Measurements from ENCODE around the gene ERG28.
"Not testable (repeated sequence)": the region's sequence is repeated elsewhere in the genome, so short reads cannot be mapped to it uniquely, and the experiment has no call there.

The ERG28 gene

DNA sequence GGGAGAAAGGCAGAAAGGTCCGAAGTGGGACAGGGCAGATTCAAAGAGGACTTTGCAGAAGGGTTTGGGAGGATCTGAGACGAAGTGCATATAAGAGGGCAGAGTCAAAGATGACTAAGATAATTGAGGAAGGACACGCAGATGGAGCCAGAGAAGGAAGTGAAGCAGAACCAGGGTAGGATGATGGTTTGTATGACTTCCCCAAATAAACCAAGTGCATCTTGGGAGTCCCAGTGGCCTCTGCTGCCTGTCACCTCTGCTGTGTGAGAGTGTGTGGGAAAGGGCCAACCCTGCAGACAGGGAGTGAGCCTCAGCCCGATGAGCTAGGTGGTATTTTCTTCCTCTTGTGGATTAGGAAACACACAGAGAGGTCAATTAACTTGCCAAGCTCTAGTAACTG, 45.5 kb downstream of the ERG28 start:
- no peak for DNase-seq

DNA sequence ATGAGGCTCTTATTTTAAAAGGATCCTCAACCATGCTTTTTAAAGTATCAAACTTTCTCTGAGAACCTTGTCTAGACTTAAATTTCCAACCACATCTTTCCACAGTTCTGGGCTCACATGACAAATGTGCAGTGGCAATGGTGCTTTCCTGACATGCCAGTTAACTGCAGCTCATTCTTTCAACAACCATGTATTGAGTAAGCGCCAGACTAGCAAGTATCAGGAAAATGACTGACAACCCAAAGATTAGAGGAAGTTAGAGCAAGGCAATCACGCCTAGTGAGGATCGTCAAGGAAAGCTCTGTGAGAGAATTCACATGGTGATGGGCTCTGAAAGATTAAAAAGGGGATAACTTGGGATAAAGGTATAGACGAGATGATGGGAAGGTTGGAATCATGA, 46.5 kb downstream of the ERG28 start:
- DNase-seq: no peak

DNA sequence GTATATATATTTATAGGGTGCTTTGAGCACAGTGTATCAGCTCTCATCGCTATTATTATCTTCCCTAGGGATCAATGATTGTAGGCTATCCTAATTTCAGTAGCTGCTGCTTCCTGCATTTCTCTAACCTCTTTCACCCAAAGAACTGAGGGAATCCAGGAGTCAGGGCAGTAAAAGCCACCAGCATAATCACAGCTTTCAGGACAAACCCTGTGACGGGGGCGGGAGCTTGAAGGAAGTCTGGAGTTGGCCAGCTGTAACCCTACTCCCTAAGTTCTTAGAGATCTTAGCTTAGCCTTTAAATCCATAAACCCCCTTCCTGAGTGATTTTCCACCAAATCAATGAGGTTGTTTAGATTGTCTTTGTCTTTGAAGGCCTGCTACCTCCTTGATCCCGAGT, 48.5 kb downstream of the ERG28 start:
- no peak for DNase-seq

DNA sequence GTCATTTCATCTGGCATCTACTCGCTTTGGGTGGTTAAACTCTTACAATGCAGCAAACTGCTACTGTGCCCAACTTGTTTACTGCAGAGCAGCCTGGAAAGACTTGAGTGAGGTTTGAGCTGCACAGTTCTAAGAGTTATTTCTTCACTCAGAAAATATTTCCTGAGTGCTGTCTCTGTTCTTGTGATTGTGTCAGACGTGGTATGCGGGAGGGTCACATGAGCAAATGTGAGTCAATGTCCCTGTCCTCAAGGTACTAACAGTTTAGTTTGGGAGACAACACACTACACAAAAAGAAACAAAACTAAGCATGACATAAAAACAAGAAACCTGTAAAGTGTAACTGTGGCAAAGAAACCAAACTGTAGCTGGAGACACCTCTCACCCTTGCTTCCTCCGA, 49.8 kb downstream of the ERG28 start:
- no peak for DNase-seq

DNA sequence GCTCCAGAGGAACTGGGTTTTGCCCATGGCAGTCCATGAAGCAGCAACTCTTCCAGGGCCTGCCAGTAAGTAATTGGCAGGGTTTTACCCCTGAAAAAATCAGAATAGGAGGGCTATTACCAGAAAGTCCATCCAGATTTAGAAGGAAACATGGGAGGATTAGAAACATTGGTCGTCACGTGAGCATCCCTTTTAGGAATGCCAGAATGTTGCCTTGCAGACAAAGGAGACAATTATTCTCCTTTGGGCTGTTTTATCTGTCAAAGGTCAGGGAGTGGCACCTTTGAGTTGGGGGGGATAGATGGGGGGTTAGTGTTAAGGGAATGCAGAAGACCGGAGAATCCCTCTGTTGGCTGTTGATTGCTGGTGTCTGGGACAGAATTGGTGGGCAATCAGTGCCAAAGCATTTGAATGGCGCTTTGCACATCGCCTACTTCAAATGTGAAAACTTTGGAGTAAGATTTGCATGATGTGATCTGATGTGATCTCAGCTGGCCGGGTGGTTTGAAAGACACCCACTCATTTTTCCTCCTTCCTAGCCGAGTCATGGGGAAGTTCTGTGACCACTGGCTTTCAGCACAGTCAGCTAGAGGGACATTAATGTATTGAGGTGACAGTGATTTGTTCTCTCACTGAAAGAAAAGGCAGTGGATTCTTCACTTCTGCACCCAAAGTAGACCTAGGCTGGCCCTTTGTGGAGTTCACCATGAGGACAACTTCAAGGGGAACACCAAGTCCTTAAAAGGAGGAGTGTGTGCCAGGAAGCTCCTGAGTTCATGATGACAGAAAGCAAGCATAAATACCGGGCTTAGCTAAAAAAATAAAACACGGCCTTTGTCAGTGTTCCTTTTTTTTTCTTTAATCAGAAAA, 50.8 kb downstream of the ERG28 start:
- no peak for DNase-seq

DNA sequence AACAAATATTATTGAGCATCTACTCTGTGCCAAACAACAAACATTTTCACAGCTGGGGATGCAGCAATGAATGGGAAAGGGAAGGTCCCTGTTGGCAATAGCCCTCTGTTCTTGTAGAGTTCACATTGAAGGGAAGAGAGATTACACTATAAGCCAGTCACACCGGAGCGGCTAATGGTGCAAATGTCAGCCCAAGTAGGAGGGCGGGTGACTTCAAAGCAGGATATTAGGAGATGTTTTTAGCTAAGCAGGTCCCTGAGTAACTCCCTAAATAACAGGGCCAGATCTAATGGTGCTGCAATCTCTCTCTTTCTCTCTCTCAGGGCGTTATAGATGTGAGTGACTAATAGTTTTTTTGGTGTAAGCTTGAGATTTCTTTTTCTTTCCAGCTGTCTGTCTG, 51.6 kb downstream of the ERG28 start:
- DNase-seq: no peak

DNA sequence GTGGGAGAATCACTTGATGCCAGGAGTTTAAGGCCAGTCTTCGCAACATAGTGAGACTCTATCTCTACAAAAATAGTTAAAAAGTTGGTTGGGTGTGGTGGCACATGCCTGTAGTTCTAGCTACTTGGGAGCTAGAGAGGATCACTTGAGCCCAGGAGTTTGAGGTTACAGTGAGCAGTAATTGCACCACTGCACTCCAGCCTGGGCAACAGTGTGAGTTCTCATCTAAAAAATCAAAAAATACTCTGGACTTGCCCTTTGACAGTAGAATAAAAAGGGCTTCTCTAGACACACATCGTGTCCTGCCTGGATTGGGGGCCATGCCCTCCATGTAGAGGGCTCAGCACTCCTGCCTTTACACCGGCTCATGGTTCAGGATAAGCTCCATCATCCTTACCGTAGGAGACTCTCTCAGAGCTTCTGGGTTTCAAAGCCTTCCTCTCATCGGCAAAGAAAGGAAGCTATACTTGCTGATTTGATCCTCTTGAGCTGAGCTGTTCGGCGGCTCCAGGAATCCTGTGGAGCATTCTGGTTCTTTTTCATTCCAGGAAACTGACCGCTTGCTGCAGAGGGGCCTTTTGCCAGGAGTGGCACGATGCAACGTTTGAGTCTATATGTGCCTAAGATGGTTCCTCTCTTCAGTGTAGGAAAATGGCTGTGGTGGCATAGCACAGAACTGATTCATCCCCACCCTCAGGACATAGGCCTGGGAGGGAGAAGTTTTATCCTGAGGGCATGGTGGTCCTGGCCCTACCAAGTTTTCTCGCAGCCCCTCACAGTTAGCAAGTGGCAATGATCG, 52.6 kb downstream of the ERG28 start:
- DNase-seq: no peak

DNA sequence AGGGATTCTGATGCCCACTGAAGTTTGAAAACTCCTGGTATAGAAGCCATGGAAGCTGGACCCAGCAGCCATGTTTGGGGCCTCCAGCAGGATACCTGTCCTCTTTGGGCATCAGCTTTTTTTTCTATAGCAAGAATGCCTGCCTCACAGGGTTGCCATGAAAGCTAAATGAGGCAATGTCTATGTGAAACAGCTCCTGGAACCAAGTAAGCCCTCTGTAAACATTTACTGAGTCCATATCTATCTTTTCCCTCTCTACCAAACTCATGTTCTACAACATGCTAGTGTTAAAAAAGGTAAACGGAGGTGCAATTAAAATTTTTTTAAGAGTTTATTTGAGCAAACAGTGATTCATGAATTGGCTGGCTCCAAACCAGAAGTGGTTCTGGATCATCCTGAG, 53.6 kb downstream of the ERG28 start:
- DNase-seq: no peak

DNA sequence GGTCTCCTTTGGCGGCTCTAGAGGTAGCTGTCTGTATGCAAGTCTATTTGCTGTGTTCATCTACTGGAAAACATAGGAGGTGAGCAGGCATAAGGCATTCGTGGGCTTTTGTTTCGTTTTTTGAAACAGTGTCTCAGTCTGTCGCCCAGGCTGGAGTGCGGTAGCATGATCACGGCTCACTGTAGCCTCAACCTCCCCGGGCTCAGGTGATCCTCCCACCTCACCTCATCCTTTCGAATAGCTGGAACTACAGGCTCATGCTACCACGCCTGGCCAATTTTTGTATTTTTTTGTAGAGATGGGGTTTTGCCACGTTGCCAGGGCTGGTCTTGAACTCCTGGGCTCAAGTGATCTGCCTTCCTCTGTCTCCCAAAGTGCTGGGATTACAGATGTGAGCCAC, 54.8 kb downstream of the ERG28 start:
- no peak for DNase-seq

DNA sequence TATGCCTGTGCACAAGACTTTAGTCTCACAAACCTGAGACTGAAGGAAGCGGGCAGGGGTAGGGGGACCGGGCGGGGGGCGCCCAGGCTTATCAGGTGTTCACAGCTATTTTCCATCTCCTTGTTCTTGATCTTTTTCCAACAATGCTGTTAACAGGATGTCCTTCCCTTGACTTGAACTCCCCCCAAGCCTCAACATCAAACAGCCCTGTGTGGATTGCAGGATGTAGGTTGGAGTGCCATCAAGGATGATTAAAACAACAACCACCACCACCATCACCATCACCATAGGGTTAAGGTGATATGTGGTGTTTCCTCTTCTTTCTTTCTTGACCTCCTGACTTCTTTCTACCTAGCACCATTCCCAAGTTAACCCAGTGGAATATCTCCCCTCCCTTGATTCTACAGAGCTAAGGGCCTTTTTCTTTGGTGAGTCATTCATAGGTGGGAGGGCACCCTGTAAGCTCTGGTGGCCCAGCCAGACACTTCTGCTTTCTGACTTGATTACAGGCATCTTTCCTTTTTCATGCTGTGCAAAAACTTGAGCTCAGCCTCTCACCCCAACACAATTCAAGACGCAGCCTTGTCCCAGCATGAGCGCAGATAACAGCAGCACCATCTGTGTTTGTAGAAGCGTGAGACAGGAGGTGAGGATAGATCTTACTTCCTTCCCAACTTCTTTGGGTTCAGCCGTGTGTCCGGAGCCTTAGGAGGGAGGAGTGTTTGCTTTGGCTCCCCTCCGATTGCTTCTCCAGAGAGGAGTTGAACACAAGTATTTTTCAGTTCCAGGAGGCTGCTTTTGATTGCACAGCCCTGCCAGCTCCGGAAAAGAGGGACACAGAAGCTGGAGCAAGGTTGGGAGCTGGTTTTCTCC, 55.5 kb downstream of the ERG28 start:
- DNase-seq: no peak

DNA sequence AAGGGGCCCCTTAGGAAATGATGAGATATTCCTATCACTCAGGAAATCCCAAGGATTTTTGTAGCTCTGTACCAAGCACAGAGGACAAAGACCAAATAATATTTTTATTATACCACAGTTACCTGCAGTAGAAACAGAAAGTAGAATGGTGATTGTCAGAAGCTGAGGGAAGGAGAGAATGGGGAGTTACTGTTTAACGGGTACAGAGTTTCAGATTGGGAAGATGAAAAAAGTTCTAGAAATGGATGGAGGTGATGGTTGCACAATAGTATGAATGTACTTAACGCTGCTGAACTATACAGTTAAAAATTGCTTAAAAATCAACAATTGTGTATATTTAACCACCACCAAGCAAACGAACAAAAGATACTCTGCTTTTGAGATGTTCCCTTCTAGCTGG, 58.2 kb downstream of the ERG28 start:
- no peak for DNase-seq

DNA sequence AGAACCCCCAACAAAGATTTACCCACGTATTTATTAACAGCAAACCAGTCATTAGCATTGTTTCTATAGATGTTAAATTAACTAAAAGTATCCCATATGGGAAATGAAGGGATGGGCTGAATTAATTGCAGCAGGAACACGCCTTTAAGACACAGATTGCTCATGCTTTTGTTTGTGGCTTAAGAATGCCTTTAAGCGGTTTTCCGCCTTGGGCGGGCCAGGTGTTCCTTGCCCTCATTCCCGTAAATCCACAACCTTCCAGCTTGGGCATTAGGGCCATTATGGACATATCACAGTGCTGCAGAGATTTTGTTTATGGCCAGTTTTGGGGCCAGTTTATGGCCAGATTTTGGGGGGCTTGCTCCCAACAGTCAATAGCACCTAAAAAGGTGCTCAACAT, 59.6 kb downstream of the ERG28 start:
- not testable (repeated sequence) for DNase-seq

DNA sequence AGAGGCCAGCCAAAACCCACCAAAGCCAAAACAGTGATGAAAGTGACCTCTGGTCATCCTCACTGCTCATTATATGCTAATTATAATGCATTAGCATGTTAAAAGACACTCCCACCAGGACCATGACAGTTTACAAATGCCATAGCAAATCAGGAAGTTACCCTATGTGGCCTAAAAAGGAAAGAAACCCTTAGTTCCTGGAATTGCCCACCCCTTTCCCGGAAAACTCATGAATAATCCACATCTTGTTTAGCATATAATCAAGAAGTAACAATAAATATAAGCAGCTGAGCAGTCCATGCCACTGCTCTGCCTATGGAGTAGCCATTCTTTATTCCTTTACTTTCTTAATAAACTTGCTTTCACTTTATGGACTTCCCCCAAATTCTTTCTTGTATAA, 60.6 kb downstream of the ERG28 start:
- DNase-seq: not testable (repeated sequence)
